NCI-H526 (cell line): ENCODE measurements around the gene ROPN1B.
A peak's percentile ranks its signal among the peaks of the same experiment; 100 is the strongest.
"Not testable (repeated sequence)": the region's sequence is repeated elsewhere in the genome, so short reads cannot be mapped to it uniquely, and the experiment has no call there.

Source experiments
- DNase-seq, 2 experiments: peaks; one replicate each; lab custom pipeline; 2025; lab: John Stamatoyannopoulos, UW

The ROPN1B gene

GRCh38 chr3:125958511-125959316 is 10.3 kb upstream of the ROPN1B start:
- DNase-seq, result peak in 1 of 2 experiments; percentile 20

- DNase-seq, result no peak
Measured at GRCh38 chr3:125959317-125960065, 9.5 kb upstream of the ROPN1B start.

GRCh38 chr3:125960066-125960424 is 8.9 kb upstream of the ROPN1B start:
- DNase-seq, result no peak

- DNase-seq, result no peak
Measured at GRCh38 chr3:125960456-125961288, 8.3 kb upstream of the ROPN1B start.

GRCh38 chr3:125961289-125961589 is 7.7 kb upstream of the ROPN1B start:
- DNase-seq, result no peak

- DNase-seq, result not testable (repeated sequence)
Measured at GRCh38 chr3:125963834-125964233, 5.1 kb upstream of the ROPN1B start.

GRCh38 chr3:125965505-125965904 is 3.5 kb upstream of the ROPN1B start:
- DNase-seq, result no peak

GRCh38 chr3:125967156-125967555 is 1.8 kb upstream of the ROPN1B start:
- DNase-seq, result peak; percentile 71 to 74

GRCh38 chr3:125968121-125968520 is 857 bp upstream of the ROPN1B start:
- DNase-seq, result not testable (repeated sequence)

GRCh38 chr3:125971997-125972944 is 3.3 kb downstream of the ROPN1B start:
- DNase-seq, result peak; percentile 71 to 73

- not testable (repeated sequence) for DNase-seq
Measured at GRCh38 chr3:125975245-125976002, 6.4 kb downstream of the ROPN1B start.

- DNase-seq, result not testable (repeated sequence)
Measured at GRCh38 chr3:125976003-125976390, 7.0 kb downstream of the ROPN1B start.

- not testable (repeated sequence) for DNase-seq
Measured at GRCh38 chr3:125977104-125977503, 8.1 kb downstream of the ROPN1B start.

- DNase-seq, result not testable (repeated sequence)
Measured at GRCh38 chr3:125984951-125985350, 16.0 kb downstream of the ROPN1B start.

- DNase-seq, result peak; percentile 90 to 97
Measured at GRCh38 chr3:125990253-125990970, 21.4 kb downstream of the ROPN1B start.

GRCh38 chr3:125996751-125997150 is 27.8 kb downstream of the ROPN1B start:
- not testable (repeated sequence) for DNase-seq

GRCh38 chr3:126002189-126002588 is 33.2 kb downstream of the ROPN1B start:
- no peak for DNase-seq

GRCh38 chr3:126003447-126004190 is 34.6 kb downstream of the ROPN1B start:
- DNase-seq, result no peak

- DNase-seq, result no peak
Measured at GRCh38 chr3:126004217-126004616, 35.2 kb downstream of the ROPN1B start.
